MM.1S (cell line): Measurements from ENCODE around the gene MRPL51.

Source experiments
- EZH2phosphoT487 ChIP-seq: fragments of 300-600 bp; sonication (generic); IDR thresholded peaks from 2 replicates; pipeline ENCODE4 v1.6.1; 2018; ENCODE audit warnings: antibody characterized with exemption, low read length
- TF ChIP-seq, protein P1 (sequence below): fragments of 300-600 bp; sonication (generic); IDR thresholded peaks from 2 replicates; pipeline ENCODE4 v1.5.1; 2016; ENCODE audit warnings: antibody characterized with exemption, low read length, mixed read lengths

DNA sequence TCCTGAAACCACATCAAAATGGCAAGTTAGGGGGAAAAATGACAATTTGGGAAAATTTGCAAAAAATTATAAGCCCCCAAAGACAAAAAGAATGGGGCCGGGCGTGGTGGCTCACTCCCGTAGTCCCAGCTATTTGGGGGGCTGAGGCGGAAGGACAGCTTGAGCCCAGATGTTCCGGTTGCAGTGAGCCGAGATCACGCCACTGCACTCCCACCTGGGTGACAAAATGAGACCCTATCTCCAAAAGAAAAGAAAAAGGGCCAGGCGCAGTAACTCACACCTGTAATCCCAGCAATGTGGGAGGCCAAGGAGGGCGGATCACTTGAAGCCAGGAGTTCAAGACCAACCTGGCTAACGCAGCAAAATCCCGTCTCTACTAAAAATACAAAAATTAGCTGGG lies 20.6 kb downstream of the MRPL51 start:
- TF ChIP-seq, protein P1, sequence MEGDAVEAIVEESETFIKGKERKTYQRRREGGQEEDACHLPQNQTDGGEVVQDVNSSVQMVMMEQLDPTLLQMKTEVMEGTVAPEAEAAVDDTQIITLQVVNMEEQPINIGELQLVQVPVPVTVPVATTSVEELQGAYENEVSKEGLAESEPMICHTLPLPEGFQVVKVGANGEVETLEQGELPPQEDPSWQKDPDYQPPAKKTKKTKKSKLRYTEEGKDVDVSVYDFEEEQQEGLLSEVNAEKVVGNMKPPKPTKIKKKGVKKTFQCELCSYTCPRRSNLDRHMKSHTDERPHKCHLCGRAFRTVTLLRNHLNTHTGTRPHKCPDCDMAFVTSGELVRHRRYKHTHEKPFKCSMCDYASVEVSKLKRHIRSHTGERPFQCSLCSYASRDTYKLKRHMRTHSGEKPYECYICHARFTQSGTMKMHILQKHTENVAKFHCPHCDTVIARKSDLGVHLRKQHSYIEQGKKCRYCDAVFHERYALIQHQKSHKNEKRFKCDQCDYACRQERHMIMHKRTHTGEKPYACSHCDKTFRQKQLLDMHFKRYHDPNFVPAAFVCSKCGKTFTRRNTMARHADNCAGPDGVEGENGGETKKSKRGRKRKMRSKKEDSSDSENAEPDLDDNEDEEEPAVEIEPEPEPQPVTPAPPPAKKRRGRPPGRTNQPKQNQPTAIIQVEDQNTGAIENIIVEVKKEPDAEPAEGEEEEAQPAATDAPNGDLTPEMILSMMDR = no peak
- TF ChIP-seq EZH2phosphoT487 = no peak
